HCT116 (cell line): ENCODE data around the gene IGSF9. TPM values are rescaled to one million over a fixed set of nuclear protein-coding genes. Genes with fewer than 3 reads are reported as not detected.
"Not testable (repeated sequence)": the region's sequence is repeated elsewhere in the genome, so short reads cannot be mapped to it uniquely, and the experiment has no call there.

Source experiments
- ATAC-seq: fragments of 200-7000 bp; cut with Tn5 transposase; 2 replicates; pipeline ENCODE4 v1.9.1; 2020; ENCODE audit warnings: mild to moderate bottlenecking, moderate library complexity
- BruUV-seq: library from RNA; stranded (reverse); fragments of 400-500 nt; replicated peaks from 2 replicates; lab custom pipeline; 2021; lab: Mats Ljungman, UMichigan
- CTCF ChIA-PET: fragments of 300-600 bp; sonication (Branson Sonifier 250); formaldehyde crosslinking; loops from one replicate; lab custom pipeline; 2021; ENCODE audit warnings: antibody characterized with exemption; lab: Charles Lee
- POLR2A ChIA-PET: fragments of 300-600, 350-600 bp; sonication (Branson Sonifier 250); formaldehyde crosslinking; loops from one replicate; lab custom pipeline; 2021; ENCODE audit warnings: antibody characterized with exemption; lab: Charles Lee
- RAD21 ChIA-PET, 2 experiments: fragments of 300-600 bp; sonication (Branson Sonifier 250); formaldehyde crosslinking; loops; one replicate each; lab custom pipeline; 2023; ENCODE audit warnings: low total read pairs in 2 of 2; ENCODE audit not compliant: uncharacterized antibody in 2 of 2, unreplicated experiment in 2 of 2, low non-redundant PET in 1 of 2; lab: Charles Lee
- DNase-seq: peaks from one replicate; pipeline ENCODE4 v3.0.0-alpha.2; 2010; ENCODE audit warnings: low read depth, low spot score
- H2AFZ ChIP-seq: fragments of 200-600 bp; shearing (Covaris generic), sonication (generic); 2 replicates; pipeline ENCODE4 v1.6.1; 2017; ENCODE audit warnings: low read depth, mixed run types, mixed read lengths, antibody characterized with exemption, low read length; ENCODE audit not compliant: poor library complexity, severe bottlenecking
- H3K27ac ChIP-seq: 2 replicates; pipeline ENCODE4 v1.5.1; 2012; ENCODE audit warnings: low read depth, low read length
- H3K27me3 ChIP-seq: fragments of 200-600 bp; sonication (generic); 2 replicates; pipeline ENCODE4 v1.6.1; 2016; ENCODE audit warnings: mixed run types, low read length, mixed read lengths; ENCODE audit not compliant: insufficient read depth
- H3K36me3 ChIP-seq, 2 experiments: fragments of 200-500 bp in 1 of 2; fragments of 200-600 bp in 1 of 2; sonication (Bioruptor generic) in 1 of 2; sonication (generic) in 1 of 2; 2 replicates each; pipeline versions ENCODE4 v1.5.1 to v1.6.1; 2014 to 2016; ENCODE audit warnings: low read length in 2 of 2, inconsistent platforms in 1 of 2, mixed read lengths in 1 of 2, mixed run types in 1 of 2; ENCODE audit not compliant: insufficient read depth in 2 of 2, control insufficient read depth in 1 of 2
- H3K4me1 ChIP-seq, 2 experiments: fragments of 200-600 bp in 1 of 2; sonication (generic) in 1 of 2; 2 replicates each; pipeline versions ENCODE4 v1.5.1 to v1.6.1; 2012 to 2017; ENCODE audit warnings: low read length in 2 of 2, inconsistent platforms in 1 of 2, mild to moderate bottlenecking in 1 of 2, mixed read lengths in 1 of 2, mixed run types in 1 of 2, moderate library complexity in 1 of 2; ENCODE audit not compliant: insufficient read depth in 2 of 2, control insufficient read depth in 1 of 2
- H3K4me2 ChIP-seq: fragments of 200-600 bp; sonication (generic); 2 replicates; pipeline ENCODE4 v1.6.1; 2017; ENCODE audit warnings: mixed run types, low read length, mixed read lengths
- H3K4me3 ChIP-seq, 2 experiments: fragments of 200-600 bp in 1 of 2; sonication (generic) in 1 of 2; replicated peaks in 1 of 2; 2 replicates each; pipeline ENCODE4 v1.5.1; 2011 to 2016; ENCODE audit warnings: low read length in 2 of 2, control low read depth in 1 of 2, low read depth in 1 of 2, mild to moderate bottlenecking in 1 of 2, mixed read lengths in 1 of 2, mixed run types in 1 of 2
- H3K79me2 ChIP-seq: fragments of 200-600 bp; sonication (generic); 2 replicates; pipeline ENCODE4 v1.6.1; 2017; ENCODE audit warnings: mild to moderate bottlenecking, mixed run types, low read length, moderate library complexity, mixed read lengths; ENCODE audit not compliant: insufficient read depth
- H3K9ac ChIP-seq: fragments of 200-600 bp; sonication (generic); 2 replicates; pipeline ENCODE4 v1.6.1; 2016; ENCODE audit warnings: low read length, mixed read lengths
- H3K9me2 ChIP-seq: fragments of 200-600 bp; sonication (generic), shearing (Covaris generic); 2 replicates; pipeline ENCODE4 v1.6.1; 2017; ENCODE audit warnings: mixed run types, mild to moderate bottlenecking, moderate library complexity; ENCODE audit not compliant: insufficient read depth
- H3K9me3 ChIP-seq, 2 experiments: fragments of 200-500 bp in 1 of 2; fragments of 200-600 bp in 1 of 2; sonication (Bioruptor generic) in 1 of 2; sonication (generic) in 1 of 2; 2 replicates each; pipeline ENCODE4 v1.6.1; 2014 to 2017; ENCODE audit warnings: low read length in 2 of 2, mixed read lengths in 2 of 2, inconsistent platforms in 1 of 2, low read depth in 1 of 2, mild to moderate bottlenecking in 1 of 2, mixed run types in 1 of 2, moderate library complexity in 1 of 2; ENCODE audit not compliant: control insufficient read depth in 1 of 2, insufficient read depth in 1 of 2
- H4K20me1 ChIP-seq: fragments of 200-600 bp; sonication (generic), shearing (Covaris generic); 2 replicates; pipeline ENCODE4 v1.6.1; 2017; ENCODE audit warnings: mixed run types, mild to moderate bottlenecking, moderate library complexity; ENCODE audit not compliant: insufficient read depth
- ATF3 ChIP-seq: IDR thresholded peaks from 2 replicates; pipeline ENCODE4 v1.6.1; 2012
- EGR1 ChIP-seq: IDR thresholded peaks from 2 replicates; pipeline ENCODE4 v1.6.1; 2012; ENCODE audit warnings: low read depth
- FOSL1 ChIP-seq: IDR thresholded peaks from 2 replicates; pipeline ENCODE4 v1.6.1; 2012; ENCODE audit warnings: low read depth
- POLR2A ChIP-seq: IDR thresholded peaks from 2 replicates; pipeline ENCODE4 v1.7.0; 2011; ENCODE audit warnings: borderline replicate concordance; ENCODE audit not compliant: insufficient read depth, insufficient read length; ENCODE audit errors: extremely low read depth
- SP1 ChIP-seq: IDR thresholded peaks from 2 replicates; pipeline ENCODE4 v1.6.1; 2012; ENCODE audit warnings: low read depth
- ZNF274 ChIP-seq: fragments of 200-500 bp; sonication (Bioruptor generic); IDR thresholded peaks from 2 replicates; pipeline ENCODE4 v1.6.1; 2014; ENCODE audit warnings: mild to moderate bottlenecking, low read depth, low read length, inconsistent platforms
- intact Hi-C: fragments of 100-400 bp; cut with micrococcal nuclease; formaldehyde crosslinking; loops from 2 replicates; pipeline ENCODE4 v1.10.0; 2022
- total RNA-seq: library from RNA; stranded (reverse); gene quantifications from one replicate; pipeline ENCODE4 v1.2.1, GENCODE V29; 2021; ENCODE audit not compliant: unreplicated experiment

Gene IGSF9
- total RNA-seq, 1 experiment from 2014 or later: 10.3 TPM

GRCh38 chr1:159908031-159908940, 37.1 kb downstream of the IGSF9 start (continued):
- TF ChIP-seq ATF3 (no peak), FOSL1 (no peak)

- no peaks in the 10 kb centered on the region; a peak in 1 of 4 replicates for H3K9me3 ChIP-seq
- RAD21 ChIA-PET: no interaction called here
- H3K4me2 ChIP-seq: no peak overlapping the region
- no TSS peak for BruUV-seq
- H3K4me1 ChIP-seq: peaks cover 8 to 22% of the 10 kb centered on the region in 2 experiments; a peak in 3 of 4 replicates
- no peak overlapping the region for H3K4me3 ChIP-seq
- intact Hi-C loops: no loop called here
- H4K20me1 ChIP-seq: no peaks in the 10 kb centered on the region
- CTCF ChIA-PET: no interaction called here
- no peaks in the 10 kb centered on the region for H3K27me3 ChIP-seq
- no peak overlapping the region for H2AFZ ChIP-seq
- H3K79me2 ChIP-seq: no peaks in the 10 kb centered on the region
- no peak overlapping the region for H3K27ac ChIP-seq
- no peak for ATAC-seq
- TF ChIP-seq SP1 (no peak), EGR1 (no peak), POLR2A (no peak), ZNF274 (no peak)
- H3K9ac ChIP-seq: no peak overlapping the region
- no peaks in the 10 kb centered on the region for H3K36me3 ChIP-seq
- H3K9me2 ChIP-seq: no peaks in the 10 kb centered on the region
- no peak for DNase-seq
- POLR2A ChIA-PET: interaction anchor here (1.4 kb wide), 1 partner anchor 18 kb away, joined by 3 read pairs; no protein-coding TSS in a partner anchor
Measured at GRCh38 chr1:159906960-159907359, 38.5 kb downstream of the IGSF9 start.

- H3K27ac ChIP-seq, H3K36me3 ChIP-seq, H3K4me2 ChIP-seq, H3K9ac ChIP-seq, BruUV-seq, H3K9me3 ChIP-seq, POLR2A ChIA-PET, H3K4me3 ChIP-seq, DNase-seq, ATAC-seq, intact Hi-C loops, RAD21 ChIA-PET, H3K79me2 ChIP-seq, H2AFZ ChIP-seq, H4K20me1 ChIP-seq, H3K9me2 ChIP-seq, H3K27me3 ChIP-seq: not testable (repeated sequence)
- H3K4me1 ChIP-seq: peaks cover 19 to 24% of the 10 kb centered on the region in 2 experiments
- CTCF ChIA-PET: interaction anchor here (0.8 to 1.2 kb wide), 3 partner anchors 102 to 175 kb away, joined by 3 read pairs; no protein-coding TSS in a partner anchor
Measured at GRCh38 chr1:159904036-159904435, 41.4 kb downstream of the IGSF9 start.
